IMR-90 (cell line): ENCODE measurements around the gene SHC4. TPM values are rescaled to one million over a fixed set of nuclear protein-coding genes. Genes with fewer than 3 reads are reported as not detected.

Experiments
- ATAC-seq: fragments of 200-7000 bp; cut with Tn5 transposase; 2 replicates; pipeline ENCODE4 v1.9.1; 2020; ENCODE audit warnings: low read depth, mild to moderate bottlenecking, moderate library complexity
- BruUV-seq: library from RNA; stranded (reverse); fragments of 400-500 nt; replicated peaks from 2 replicates; lab custom pipeline; 2021; lab: Mats Ljungman, UMichigan
- CTCF ChIA-PET: fragments of 300-600 bp; formaldehyde crosslinking; extraction: SDS; loops from one replicate; lab custom pipeline; 2021; ENCODE audit warnings: antibody characterized with exemption; lab: Yijun Ruan, JAX
- POLR2A ChIA-PET: fragments of 300-600 bp; sonication (Branson Sonifier 250); formaldehyde crosslinking; loops from one replicate; lab custom pipeline; 2022; ENCODE audit warnings: antibody characterized with exemption; ENCODE audit not compliant: unreplicated experiment; lab: Charles Lee
- DNase-seq: peaks from one replicate; pipeline ENCODE4 v3.0.0; 2013
- H2AFZ ChIP-seq: replicated peaks from 2 replicates; pipeline ENCODE3; 2013; ENCODE audit warnings: low read length, mild to moderate bottlenecking; ENCODE audit not compliant: poor library complexity
- H2AK5ac ChIP-seq: 2 replicates; pipeline ENCODE4 v1.6.1; 2013; ENCODE audit warnings: low read depth, low read length, inconsistent platforms
- H2AK9ac ChIP-seq: replicated peaks from 2 replicates; pipeline ENCODE3; 2013; ENCODE audit warnings: mild to moderate bottlenecking, low read depth, low read length, moderate library complexity; ENCODE audit not compliant: poor library complexity
- H2BK120ac ChIP-seq: 2 replicates; pipeline ENCODE4 v1.6.1; 2013; ENCODE audit warnings: low read depth, low read length, inconsistent platforms
- H2BK15ac ChIP-seq: 3 replicates; pipeline ENCODE4 v1.6.1; 2013; ENCODE audit warnings: low read depth, low read length, inconsistent platforms
- H2BK20ac ChIP-seq: 2 replicates; pipeline ENCODE4 v1.6.1; 2013; ENCODE audit warnings: low read depth, mild to moderate bottlenecking, inconsistent platforms, low read length, moderate library complexity
- H2BK5ac ChIP-seq: 2 replicates; pipeline ENCODE4 v1.6.1; 2013; ENCODE audit warnings: mild to moderate bottlenecking, low read depth, low read length, inconsistent platforms; ENCODE audit not compliant: poor library complexity, severe bottlenecking
- H3K14ac ChIP-seq: replicated peaks from 2 replicates; pipeline ENCODE4 v1.6.1; 2013; ENCODE audit warnings: low read depth, low read length, inconsistent platforms
- H3K18ac ChIP-seq: 2 replicates; pipeline ENCODE4 v1.6.1; 2013; ENCODE audit warnings: low read depth, low read length, control low read depth
- H3K23ac ChIP-seq: 2 replicates; pipeline ENCODE4 v1.6.1; 2013; ENCODE audit warnings: low read depth, low read length, inconsistent platforms
- H3K27ac ChIP-seq: 2 replicates; pipeline ENCODE4 v1.5.1; 2013; ENCODE audit warnings: mild to moderate bottlenecking, control low read depth, low read length; ENCODE audit not compliant: insufficient read depth
- H3K27me3 ChIP-seq: 2 replicates; pipeline ENCODE4 v1.6.1; 2013; ENCODE audit warnings: low read length; ENCODE audit not compliant: control insufficient read depth, insufficient read depth
- H3K36me3 ChIP-seq: 2 replicates; pipeline ENCODE4 v1.6.1; 2013; ENCODE audit warnings: low read length, mixed read lengths; ENCODE audit not compliant: control insufficient read depth, insufficient read depth
- H3K4ac ChIP-seq: 2 replicates; pipeline ENCODE4 v1.6.1; 2013; ENCODE audit warnings: low read depth, low read length, inconsistent platforms
- H3K4me1 ChIP-seq: 2 replicates; pipeline ENCODE4 v1.6.1; 2013; ENCODE audit warnings: low read length, mixed read lengths; ENCODE audit not compliant: control insufficient read depth, insufficient read depth
- H3K4me2 ChIP-seq: 2 replicates; pipeline ENCODE4 v1.6.1; 2013; ENCODE audit warnings: low read depth, mild to moderate bottlenecking, control low read depth, low read length, moderate library complexity
- H3K4me3 ChIP-seq: 2 replicates; pipeline ENCODE4 v1.5.1; 2013; ENCODE audit warnings: low read depth, mild to moderate bottlenecking, control low read depth, low read length, moderate library complexity; ENCODE audit not compliant: insufficient read depth
- H3K56ac ChIP-seq: 2 replicates; pipeline ENCODE4 v1.6.1; 2013; ENCODE audit warnings: low read length, inconsistent platforms; ENCODE audit not compliant: insufficient read depth; ENCODE audit errors: extremely low read depth
- H3K79me1 ChIP-seq, 2 experiments: 2 replicates each; pipeline ENCODE4 v1.6.1; 2013; ENCODE audit warnings: low read length in 2 of 2, inconsistent platforms in 1 of 2, low read depth in 1 of 2
- H3K9ac ChIP-seq: 2 replicates; pipeline ENCODE4 v1.6.1; 2013; ENCODE audit warnings: low read depth, low read length, control low read depth
- H3K9me1 ChIP-seq: 2 replicates; pipeline ENCODE4 v1.6.1; 2013; ENCODE audit warnings: low read length, inconsistent platforms; ENCODE audit not compliant: insufficient read depth
- H3K9me3 ChIP-seq: 2 replicates; pipeline ENCODE4 v1.6.1; 2013; ENCODE audit warnings: low read length; ENCODE audit not compliant: control insufficient read depth, insufficient read depth
- H4K20me1 ChIP-seq: 2 replicates; pipeline ENCODE4 v1.6.1; 2013; ENCODE audit warnings: low read length, inconsistent platforms; ENCODE audit not compliant: insufficient read depth
- H4K5ac ChIP-seq: 2 replicates; pipeline ENCODE4 v1.6.1; 2013; ENCODE audit warnings: mild to moderate bottlenecking, low read depth, low read length, control low read depth
- H4K8ac ChIP-seq, 2 experiments: 2 replicates each; pipeline ENCODE4 v1.6.1; 2013; ENCODE audit warnings: low read depth in 2 of 2, low read length in 2 of 2, control low read depth in 1 of 2, inconsistent platforms in 1 of 2
- H4K91ac ChIP-seq: 2 replicates; pipeline ENCODE4 v1.6.1; 2013; ENCODE audit warnings: low read depth, low read length, inconsistent platforms; ENCODE audit not compliant: insufficient read depth
- POLR2A ChIP-seq: IDR thresholded peaks from 2 replicates; pipeline ENCODE4 v1.6.1; 2012; ENCODE audit warnings: mild to moderate bottlenecking, low read depth, low read length
- WGBS, 2 experiments: methylation state at CpG; one replicate each; pipeline versions ENCODE4 v1.1.5 to v1.1.7; 2013; ENCODE audit warnings: missing lambda C conversion rate in 2 of 2; ENCODE audit not compliant: insufficient read length in 1 of 2; ENCODE audit errors: extremely low coverage in 2 of 2; 5-methylcytosine and 5-hydroxymethylcytosine counted together
- dilution Hi-C: fragments of 300-500 bp; cut with HindIII; formaldehyde crosslinking; loops from one replicate; pipeline ENCODE4 v1.14.3; 2018; ENCODE audit warnings: low sequenced_read_pairs; ENCODE audit not compliant: unreplicated experiment
- in situ Hi-C: fragments of 300-500 bp; cut with MboI; formaldehyde crosslinking; loops from 3 replicates; pipeline ENCODE4 v1.14.3; 2019; ENCODE audit warnings: low sequenced_read_pairs, inconsistent platforms, mixed read lengths
- intact Hi-C: fragments of 100-400 bp; cut with micrococcal nuclease; formaldehyde crosslinking; loops from 2 replicates; pipeline ENCODE4 v1.10.0; 2022
- polyA plus RNA-seq, 3 experiments: library from polyadenylated mRNA; depleted of rRNA; stranded (reverse); fragments of >200 nt; gene quantifications; 2 replicates each; pipeline ENCODE4 v1.2.3, GENCODE V29; 2012; ENCODE audit warnings: low replicate concordance in 1 of 3
- total RNA-seq: library from RNA; depleted of rRNA; stranded (reverse); fragments of >200 nt; gene quantifications from 2 replicates; pipeline ENCODE4 v1.2.3, GENCODE V29; 2012

Gene SHC4
- total and polyA plus RNA-seq, 2 of the 4 experiments (the other 2 are of a cell fraction), result 0.91 to 2.7 TPM

- H3K4me3 ChIP-seq, result no peak overlapping the region
- no peak for TF ChIP-seq POLR2A
- dilution Hi-C loops, result no loop called here
- intact Hi-C loops, result no loop called here
- no TSS peak for BruUV-seq
- no peak overlapping the region for H3K56ac ChIP-seq
- H2AK9ac ChIP-seq, result no peak overlapping the region
- no peak overlapping the region for H3K9ac ChIP-seq
- no peak overlapping the region for H3K27ac ChIP-seq
- H4K8ac ChIP-seq, result no peak overlapping the region
- H3K9me3 ChIP-seq, result no peaks in the 10 kb centered on the region
- H3K9me1 ChIP-seq, result no peaks in the 10 kb centered on the region
- ChIA-PET CTCF (no interaction called here), POLR2A (no interaction called here)
- no peak overlapping the region for H3K18ac ChIP-seq
- ATAC-seq, result no peak
- no peak overlapping the region for H3K4ac ChIP-seq
- no peak overlapping the region for H3K4me2 ChIP-seq
- peaks cover 3% of the 10 kb centered on the region; the same call in 1 of the 2 replicates for H3K4me1 ChIP-seq
- H3K79me1 ChIP-seq, result peaks cover 0 to 4% of the 10 kb centered on the region in 2 experiments; a peak in 1 of 4 replicates
- no peak overlapping the region for H2BK5ac ChIP-seq
- H2BK20ac ChIP-seq, result no peak overlapping the region
- no peak overlapping the region for H3K14ac ChIP-seq
- H2BK120ac ChIP-seq, result no peak overlapping the region
- peak; percentile 37 for DNase-seq
- no peak overlapping the region for H4K5ac ChIP-seq
- no peaks in the 10 kb centered on the region for H4K20me1 ChIP-seq
- no peak overlapping the region for H2AK5ac ChIP-seq
- no peak overlapping the region for H2AFZ ChIP-seq
- H3K36me3 ChIP-seq, result peaks cover 7% of the 10 kb centered on the region
- no CpG with 5 or more reads among the region's 2 CpGs for WGBS, 2 experiments
- in situ Hi-C loops, result no loop called here
- no peaks in the 10 kb centered on the region for H3K27me3 ChIP-seq
- no peak overlapping the region for H4K91ac ChIP-seq
- H2BK15ac ChIP-seq, result no peak overlapping the region
- H3K23ac ChIP-seq, result no peak overlapping the region
Observed at GRCh38 chr15:48781017-48781416, 182.7 kb downstream of the SHC4 start.
